Muscle layer of duodenum (tissue), 2 donors: ENCODE results near the gene LRRC75B.
"Not testable (repeated sequence)": the region's sequence is repeated elsewhere in the genome, so short reads cannot be mapped to it uniquely, and the experiment has no call there.

Source experiments
- H3K27ac ChIP-seq: one replicate; pipeline ENCODE4 v1.7.0; 2013; ENCODE audit warnings: mild to moderate bottlenecking, low read length
- H3K27me3 ChIP-seq: one replicate; pipeline ENCODE4 v1.7.0; 2013; ENCODE audit warnings: low read depth, mild to moderate bottlenecking, control low read depth, low read length
- H3K36me3 ChIP-seq, 2 donors: one replicate each; pipeline ENCODE4 v1.7.0; 2013; ENCODE audit warnings: low read length in 2 of 2, control low read depth in 1 of 2, mild to moderate bottlenecking in 1 of 2; ENCODE audit not compliant: insufficient read depth in 2 of 2, control insufficient read depth in 1 of 2
- H3K4me1 ChIP-seq, 2 donors: one replicate each; pipeline ENCODE4 v1.7.0; 2013; ENCODE audit warnings: low read length in 2 of 2, mild to moderate bottlenecking in 2 of 2, control low read depth in 1 of 2, moderate library complexity in 1 of 2; ENCODE audit not compliant: insufficient read depth in 2 of 2, control insufficient read depth in 1 of 2
- H3K4me3 ChIP-seq, 2 donors: one replicate each; pipeline ENCODE4 v1.7.0; 2013; ENCODE audit warnings: low read length in 2 of 2, low read depth in 1 of 2, mild to moderate bottlenecking in 1 of 2
- H3K9me3 ChIP-seq, 2 donors: one replicate each; pipeline ENCODE4 v1.7.0; 2013; ENCODE audit warnings: low read length in 2 of 2, control low read depth in 1 of 2, mild to moderate bottlenecking in 1 of 2; ENCODE audit not compliant: control insufficient read depth in 1 of 2
- donor health status: healthy.

The LRRC75B gene

GRCh38 chr22:24565077-24565476 is 27.8 kb downstream of the LRRC75B start:
- Histone ChIP-seq H3K27me3 (no peaks in the 10 kb centered on the region), H3K27ac (no peak overlapping the region), H3K4me1 (peaks cover 0 to 22% of the 10 kb centered on the region in 2 donors), H3K9me3 (no peaks in the 10 kb centered on the region), H3K4me3 (no peak overlapping the region), H3K36me3 (peaks cover 13 to 20% of the 10 kb centered on the region in 2 donors)

- Histone ChIP-seq H3K4me1 (peaks cover 0 to 25% of the 10 kb centered on the region in 2 donors), H3K4me3 (no peak overlapping the region), H3K27me3 (no peaks in the 10 kb centered on the region), H3K36me3 (peaks cover 12 to 15% of the 10 kb centered on the region in 2 donors), H3K9me3 (no peaks in the 10 kb centered on the region), H3K27ac (no peak overlapping the region)
Measured at GRCh38 chr22:24564376-24565058, 28.4 kb downstream of the LRRC75B start.

- Histone ChIP-seq H3K27ac (no peak overlapping the region), H3K4me3 (no peak overlapping the region), H3K4me1 (peaks cover 0 to 33% of the 10 kb centered on the region in 2 donors), H3K27me3 (no peaks in the 10 kb centered on the region), H3K36me3 (peaks cover 15 to 20% of the 10 kb centered on the region in 2 donors), H3K9me3 (no peaks in the 10 kb centered on the region)
Measured at GRCh38 chr22:24563246-24563645, 29.6 kb downstream of the LRRC75B start.

- peaks cover 0 to 39% of the 10 kb centered on the region in 2 donors for H3K4me1 ChIP-seq
- no peak overlapping the region for H3K27ac ChIP-seq
Measured at GRCh38 chr22:24559471-24559870, 33.4 kb downstream of the LRRC75B start.

GRCh38 chr22:24555165-24556039 is 37.5 kb downstream of the LRRC75B start, which contains the start of gene SNRPD3:
Gene SNRPD3, plus strand, starts transcription at chr22:24555999. Its CDS starts 1,676 bp downstream, at chr22:24557675.
- no peaks in the 10 kb centered on the region for H3K27me3 ChIP-seq
- peaks cover 8 to 56% of the 10 kb centered on the region in 2 donors for H3K4me1 ChIP-seq
- H3K4me3 ChIP-seq = peak within 1 kb of the TSS; percentile 77 to 92
- H3K9me3 ChIP-seq = no peaks in the 10 kb centered on the region
- H3K27ac ChIP-seq = peak within 1 kb of the TSS; percentile 98
- H3K36me3 ChIP-seq = peaks cover 17 to 32% of the 10 kb centered on the region in 2 donors

More at GRCh38 chr22:24559471-24559870, 33.4 kb downstream of the LRRC75B start:
- no peaks in the 10 kb centered on the region for H3K27me3 ChIP-seq
- H3K36me3 ChIP-seq = peaks cover 24 to 30% of the 10 kb centered on the region in 2 donors
- no peaks in the 10 kb centered on the region for H3K9me3 ChIP-seq
- no peak overlapping the region for H3K4me3 ChIP-seq

DNA sequence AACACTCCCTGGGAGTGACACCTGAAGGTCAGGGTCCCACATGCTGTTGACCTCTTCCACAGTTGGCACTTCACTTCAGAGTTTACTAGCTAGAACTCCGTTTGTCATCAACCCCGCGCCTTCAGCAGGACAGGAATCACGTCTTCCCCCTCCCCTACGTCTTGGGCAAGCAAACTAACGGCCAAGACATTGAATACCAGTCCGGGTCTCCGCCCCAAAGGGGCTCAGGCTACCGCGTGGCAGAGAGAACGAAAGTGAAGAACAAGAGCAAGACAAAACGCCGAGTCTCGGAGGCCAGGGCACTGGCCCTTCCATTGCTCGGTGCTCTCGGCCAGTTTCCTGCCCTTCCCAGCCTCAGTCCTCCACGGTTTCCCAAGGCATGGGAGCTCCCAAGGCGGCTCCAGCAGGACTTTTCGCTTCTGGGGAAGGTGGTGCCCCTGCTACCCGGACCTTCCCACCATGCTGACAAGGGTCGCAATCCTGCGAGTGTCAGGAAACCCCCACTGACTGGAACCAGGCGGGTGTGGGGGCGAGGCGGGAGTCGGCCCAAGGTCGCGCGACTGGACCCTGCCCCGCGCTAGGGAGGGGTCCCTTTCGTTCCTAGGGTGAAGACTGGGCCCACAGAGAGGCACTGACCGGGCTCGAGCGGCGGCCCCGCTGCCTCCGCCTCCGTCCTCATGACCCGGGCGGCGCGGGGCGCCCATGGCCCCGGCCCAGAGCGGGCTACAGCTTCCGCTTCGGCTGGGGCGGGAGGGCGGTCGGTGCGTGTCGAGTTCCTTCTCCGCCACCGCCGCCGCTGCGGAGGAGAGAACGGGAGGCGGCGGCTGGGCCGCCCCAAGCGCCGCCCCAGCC is 38.3 kb downstream of the LRRC75B start, which contains the start of gene GUCD1:
TSS of gene GUCD1 (minus strand) at position 826 of the 852 bp plus-strand sequence. CDS start at position 679, 147 bp downstream.
- Histone ChIP-seq H3K4me3 (peak within 1 kb of the TSS; percentile 77 to 92), H3K27me3 (no peaks in the 10 kb centered on the region), H3K36me3 (peaks cover 21 to 36% of the 10 kb centered on the region in 2 donors), H3K9me3 (no peaks in the 10 kb centered on the region), H3K27ac (peak within 1 kb of the TSS; percentile 98), H3K4me1 (peaks cover 8 to 58% of the 10 kb centered on the region in 2 donors)

GRCh38 chr22:24553597-24554312 is 39.1 kb downstream of the LRRC75B start:
- no peaks in the 10 kb centered on the region for H3K27me3 ChIP-seq
- peak overlapping the region; percentile 95 for H3K27ac ChIP-seq
- peaks cover 16 to 34% of the 10 kb centered on the region in 2 donors for H3K36me3 ChIP-seq
- peaks cover 8 to 50% of the 10 kb centered on the region in 2 donors for H3K4me1 ChIP-seq
- no peaks in the 10 kb centered on the region for H3K9me3 ChIP-seq
- H3K4me3 ChIP-seq = peak overlapping the region; percentile 77 to 92

GRCh38 chr22:24552503-24553286 is 40.2 kb downstream of the LRRC75B start:
- not testable (repeated sequence) for H3K27ac ChIP-seq
- Histone ChIP-seq H3K4me3 (peak overlapping the region in 1 of 2 donors; percentile 92), H3K4me1 (peaks cover 8 to 50% of the 10 kb centered on the region in 2 donors)

GRCh38 chr22:24550902-24551435 is 41.9 kb downstream of the LRRC75B start:
- Histone ChIP-seq H3K27me3 (no peaks in the 10 kb centered on the region), H3K9me3 (no peaks in the 10 kb centered on the region), H3K27ac (peak overlapping the region; percentile 45), H3K36me3 (peaks cover 27 to 48% of the 10 kb centered on the region in 2 donors), H3K4me1 (peaks cover 8 to 34% of the 10 kb centered on the region in 2 donors), H3K4me3 (no peak overlapping the region)

More at GRCh38 chr22:24552503-24553286, 40.2 kb downstream of the LRRC75B start:
- peaks cover 14 to 33% of the 10 kb centered on the region in 2 donors for H3K36me3 ChIP-seq
- H3K27me3 ChIP-seq, H3K9me3 ChIP-seq: not testable (repeated sequence)
